Fibroblast of lung (primary cell): ENCODE measurements around the gene SFMBT2. TPM values are rescaled to one million over a fixed set of nuclear protein-coding genes. Genes with fewer than 3 reads are reported as not detected.

Experiments
- DNase-seq, 2 donors: peaks; one replicate each; pipeline versions ENCODE4 v3.0.0 to v3.0.0-alpha.2; 2010; ENCODE audit warnings: low read depth in 2 of 2
- H2AFZ ChIP-seq: 2 replicates; pipeline ENCODE4 v1.5.1; 2012; ENCODE audit warnings: low read length, control low read depth, inconsistent platforms
- H3K27ac ChIP-seq: 2 replicates; pipeline ENCODE4 v1.5.1; 2011; ENCODE audit warnings: low read length, control low read depth; ENCODE audit not compliant: insufficient read depth
- H3K27me3 ChIP-seq: 2 replicates; pipeline ENCODE4 v1.5.1; 2011; ENCODE audit warnings: mild to moderate bottlenecking, low read length; ENCODE audit not compliant: control insufficient read depth, insufficient read depth
- H3K36me3 ChIP-seq: 2 replicates; pipeline ENCODE4 v1.5.1; 2011; ENCODE audit warnings: low read length; ENCODE audit not compliant: control insufficient read depth, insufficient read depth
- H3K4me1 ChIP-seq: 2 replicates; pipeline ENCODE4 v1.5.1; 2011; ENCODE audit warnings: low read length; ENCODE audit not compliant: control insufficient read depth, insufficient read depth; ENCODE audit errors: extremely low read depth
- H3K4me2 ChIP-seq: 2 replicates; pipeline ENCODE4 v1.5.1; 2011; ENCODE audit warnings: low read length, control low read depth; ENCODE audit not compliant: insufficient read depth; ENCODE audit errors: extremely low read depth
- H3K4me3 ChIP-seq, 4 experiments: fragments of 200-600 bp in 1 of 4; sonication (generic) in 1 of 4; replicated peaks in 1 of 4; 2 replicates each; pipeline ENCODE4 v1.5.1; 2011 to 2016; ENCODE audit warnings: low read length in 4 of 4, low read depth in 3 of 4, mild to moderate bottlenecking in 3 of 4, control low read depth in 2 of 4, inconsistent platforms in 1 of 4, mixed read lengths in 1 of 4; ENCODE audit not compliant: insufficient read depth in 1 of 4; ENCODE audit errors: control extremely low read depth in 1 of 4
- H3K79me2 ChIP-seq: 2 replicates; pipeline ENCODE4 v1.5.1; 2012; ENCODE audit warnings: mild to moderate bottlenecking, low read length, inconsistent platforms; ENCODE audit not compliant: control insufficient read depth, insufficient read depth
- H3K9ac ChIP-seq: 2 replicates; pipeline ENCODE4 v1.5.1; 2011; ENCODE audit warnings: mild to moderate bottlenecking, low read length, control low read depth; ENCODE audit not compliant: insufficient read depth
- H3K9me3 ChIP-seq: 2 replicates; pipeline ENCODE4 v1.5.1; 2012; ENCODE audit warnings: low read depth, low read length; ENCODE audit not compliant: control insufficient read depth, insufficient read depth
- H4K20me1 ChIP-seq: 2 replicates; pipeline ENCODE4 v1.5.1; 2011; ENCODE audit warnings: low read length; ENCODE audit not compliant: control insufficient read depth, insufficient read depth; ENCODE audit errors: extremely low read depth
- CTCF ChIP-seq, 2 donors: IDR thresholded peaks in 1 of 2; conservative IDR thresholded peaks in 1 of 2; 1 replicate in 1 of 2; 2 replicates in 1 of 2; pipeline ENCODE4 v1.5.1; 2011 to 2012; ENCODE audit warnings: low read length in 2 of 2, control low read depth in 1 of 2, inconsistent platforms in 1 of 2, low read depth in 1 of 2, mild to moderate bottlenecking in 1 of 2
- EZH2 ChIP-seq: IDR thresholded peaks from 2 replicates; pipeline ENCODE4 v1.5.1; 2012; ENCODE audit warnings: low read length, control low read depth, mild to moderate bottlenecking; ENCODE audit errors: missing control alignments
- polyA plus RNA-seq, 2 donors: library from polyadenylated mRNA; depleted of rRNA in 1 of 2; stranded (reverse) in 1 of 2; unstranded in 1 of 2; fragments of >200 nt; gene quantifications; 2 replicates each; pipeline ENCODE4 v1.2.1, GENCODE V29; 2011 to 2012; ENCODE audit warnings: missing spikeins in 1 of 2
- total RNA-seq: library from RNA; depleted of rRNA; stranded (reverse); fragments of >200 nt; gene quantifications from 2 replicates; pipeline ENCODE4 v1.2.1, GENCODE V29; 2014

The SFMBT2 gene
- total and polyA plus RNA-seq, 2 donors (not counting 1 experiment from before 2014, with no cell fraction given) = 0.52 to 2.5 TPM

GRCh38 chr10:7338469-7338868, 72.4 kb downstream of the SFMBT2 start:
- Histone ChIP-seq H3K27ac (no peak overlapping the region), H2AFZ (no peak overlapping the region), H3K9me3 (no peaks in the 10 kb centered on the region), H3K36me3 (no peaks in the 10 kb centered on the region), H3K4me3 (no peak overlapping the region), H4K20me1 (no peaks in the 10 kb centered on the region), H3K4me2 (no peak overlapping the region), H3K9ac (no peak overlapping the region), H3K4me1 (no peaks in the 10 kb centered on the region), H3K79me2 (no peaks in the 10 kb centered on the region), H3K27me3 (no peaks in the 10 kb centered on the region)
- DNase-seq = peak in 1 of 2 donors; percentile 15
- TF ChIP-seq EZH2 = no peak
- no peak for TF ChIP-seq CTCF (conservative IDR thresholded peaks at IDR 0.05 in 1 of 2, IDR thresholded peaks at IDR 0.05 in 1 of 2; ENCODE audit: low read depth in 1 of 2, low read length in 2 of 2)

GRCh38 chr10:7337431-7338171, 73.2 kb downstream of the SFMBT2 start:
- no peaks in the 10 kb centered on the region for H4K20me1 ChIP-seq
- H3K4me3 ChIP-seq = no peak overlapping the region
- no peak overlapping the region for H3K27ac ChIP-seq
- TF ChIP-seq EZH2 (no peak), CTCF (conservative IDR thresholded peaks at IDR 0.05 in 1 of 2, IDR thresholded peaks at IDR 0.05 in 1 of 2; ENCODE audit: low read depth in 1 of 2, low read length in 2 of 2) (no peak)
- DNase-seq = no peak
- H3K79me2 ChIP-seq = no peaks in the 10 kb centered on the region
- H3K36me3 ChIP-seq = no peaks in the 10 kb centered on the region
- H3K9me3 ChIP-seq = no peaks in the 10 kb centered on the region
- H3K4me1 ChIP-seq = no peaks in the 10 kb centered on the region
- H3K9ac ChIP-seq = no peak overlapping the region
- no peaks in the 10 kb centered on the region for H3K27me3 ChIP-seq
- H3K4me2 ChIP-seq = no peak overlapping the region
- H2AFZ ChIP-seq = no peak overlapping the region

- Histone ChIP-seq H3K9me3 (no peaks in the 10 kb centered on the region), H3K27me3 (no peaks in the 10 kb centered on the region), H3K36me3 (no peaks in the 10 kb centered on the region), H3K4me3 (no peak overlapping the region), H4K20me1 (no peaks in the 10 kb centered on the region), H3K4me2 (no peak overlapping the region), H3K27ac (no peak overlapping the region), H3K4me1 (no peaks in the 10 kb centered on the region), H3K9ac (no peak overlapping the region), H2AFZ (no peak overlapping the region), H3K79me2 (no peaks in the 10 kb centered on the region)
- TF ChIP-seq CTCF (conservative IDR thresholded peaks at IDR 0.05 in 1 of 2, IDR thresholded peaks at IDR 0.05 in 1 of 2; ENCODE audit: low read depth in 1 of 2, low read length in 2 of 2) (no peak), EZH2 (no peak)
- no peak for DNase-seq
Measured at GRCh38 chr10:7335977-7336376, 74.9 kb downstream of the SFMBT2 start.
